Stimulated activated CD4-positive, alpha-beta T cell treated with anti-CD3 and anti-CD28 coated beads, Interleukin-1b, Interleukin-23, amount 100 ng/mL, for 4 hours (primary cell): ENCODE measurements around the gene ADI1.
A peak's percentile ranks its signal among the peaks of the same experiment; 100 is the strongest.

Experiments used
- DNase-seq, 2 donors: peaks; one replicate each; pipeline ENCODE4 v3.0.0-alpha.2; 2020; ENCODE audit warnings: low read depth in 2 of 2

The ADI1 gene

GRCh38 chr2:3480352-3481010 is 38.9 kb downstream of the ADI1 start:
- peak in 1 of 2 donors; percentile 20 for DNase-seq

- DNase-seq: no peak
These were observed 39.7 kb downstream of the ADI1 start for GRCh38 chr2:3479430-3480320.

GRCh38 chr2:3478846-3479385 is 40.4 kb downstream of the ADI1 start:
- no peak for DNase-seq

- DNase-seq: no peak
These were observed 42.4 kb downstream of the ADI1 start for GRCh38 chr2:3476985-3477327.

- no peak for DNase-seq
These were observed 42.9 kb downstream of the ADI1 start for GRCh38 chr2:3476321-3476984.

GRCh38 chr2:3475771-3476170 is 43.6 kb downstream of the ADI1 start:
- no peak for DNase-seq

GRCh38 chr2:3472966-3473365 is 46.4 kb downstream of the ADI1 start:
- no peak for DNase-seq

GRCh38 chr2:3472296-3472695 is 47.0 kb downstream of the ADI1 start:
- DNase-seq: no peak

GRCh38 chr2:3470856-3471737 is 48.2 kb downstream of the ADI1 start:
- DNase-seq: no peak

- DNase-seq: no peak
These were observed 49.1 kb downstream of the ADI1 start for GRCh38 chr2:3470166-3470651.

- DNase-seq: no peak
These were observed 49.8 kb downstream of the ADI1 start for GRCh38 chr2:3469486-3469885.

- DNase-seq: no peak
These were observed 50.9 kb downstream of the ADI1 start for GRCh38 chr2:3468296-3468988.

GRCh38 chr2:3467654-3468053 is 51.7 kb downstream of the ADI1 start:
- no peak for DNase-seq

GRCh38 chr2:3466966-3467365 is 52.4 kb downstream of the ADI1 start:
- no peak for DNase-seq

- no peak for DNase-seq
These were observed 52.9 kb downstream of the ADI1 start for GRCh38 chr2:3466482-3466863.

- no peak for DNase-seq
These were observed 53.4 kb downstream of the ADI1 start for GRCh38 chr2:3465844-3466481.

- no peak for DNase-seq
These were observed 54.0 kb downstream of the ADI1 start for GRCh38 chr2:3465328-3465727.

GRCh38 chr2:3464401-3465005 is 54.8 kb downstream of the ADI1 start:
- no peak for DNase-seq

- no peak for DNase-seq
These were observed 55.4 kb downstream of the ADI1 start for GRCh38 chr2:3463944-3464343.
